ENCODE results near the gene KPNA4. TPM values are rescaled to one million over a fixed set of nuclear protein-coding genes. Genes with fewer than 3 reads are reported as not detected.

KPNA4 gene
- total and polyA plus RNA-seq, 2 donors (not counting 3 experiments of a cell fraction or from before 2014, with no cell fraction given): 12.2 to 70.1 TPM

GRCh38 chr3:160564949-160565441, 376 bp downstream of the KPNA4 start:
- TF ChIP-seq, protein P1, sequence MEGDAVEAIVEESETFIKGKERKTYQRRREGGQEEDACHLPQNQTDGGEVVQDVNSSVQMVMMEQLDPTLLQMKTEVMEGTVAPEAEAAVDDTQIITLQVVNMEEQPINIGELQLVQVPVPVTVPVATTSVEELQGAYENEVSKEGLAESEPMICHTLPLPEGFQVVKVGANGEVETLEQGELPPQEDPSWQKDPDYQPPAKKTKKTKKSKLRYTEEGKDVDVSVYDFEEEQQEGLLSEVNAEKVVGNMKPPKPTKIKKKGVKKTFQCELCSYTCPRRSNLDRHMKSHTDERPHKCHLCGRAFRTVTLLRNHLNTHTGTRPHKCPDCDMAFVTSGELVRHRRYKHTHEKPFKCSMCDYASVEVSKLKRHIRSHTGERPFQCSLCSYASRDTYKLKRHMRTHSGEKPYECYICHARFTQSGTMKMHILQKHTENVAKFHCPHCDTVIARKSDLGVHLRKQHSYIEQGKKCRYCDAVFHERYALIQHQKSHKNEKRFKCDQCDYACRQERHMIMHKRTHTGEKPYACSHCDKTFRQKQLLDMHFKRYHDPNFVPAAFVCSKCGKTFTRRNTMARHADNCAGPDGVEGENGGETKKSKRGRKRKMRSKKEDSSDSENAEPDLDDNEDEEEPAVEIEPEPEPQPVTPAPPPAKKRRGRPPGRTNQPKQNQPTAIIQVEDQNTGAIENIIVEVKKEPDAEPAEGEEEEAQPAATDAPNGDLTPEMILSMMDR (IDR thresholded peaks at IDR 0.05; ENCODE audit: extremely low read depth in 1 of 2, insufficient read depth in 1 of 2, low read depth in 1 of 2, low read length in 2 of 2): no peak
- TF ChIP-seq POLR2AphosphoS5 (IDR thresholded peaks at IDR 0.05; ENCODE audit: insufficient read depth, low read depth, low read length): no peak
- H3K79me2 ChIP-seq (ENCODE audit: control insufficient read depth, insufficient read depth, low read length): peaks cover 57% of the 10 kb centered on the region
- H3K9me1 ChIP-seq (replicated peaks; ENCODE audit: control insufficient read depth, extremely low read depth, insufficient read depth, low read length): peaks cover 3% of the 10 kb centered on the region
- H2AFZ ChIP-seq (ENCODE audit: low read depth, low read length): peak overlapping the region; percentile 23
- no peaks in the 10 kb centered on the region for H3K9me3 ChIP-seq (replicated peaks; ENCODE audit: control insufficient read depth, insufficient read depth, low read length)
- no TSS peak for BruUV-seq (replicated peaks)
- no peak overlapping the region for H3K4me2 ChIP-seq (ENCODE audit: insufficient read depth, low read length)
- H4K20me1 ChIP-seq (replicated peaks; ENCODE audit: control insufficient read depth, extremely low read depth, insufficient read depth, low read length): peaks cover 23% of the 10 kb centered on the region
- FAIRE-seq: no peak
- no peak for DNase-seq (ENCODE audit: low read depth, low spot score)
- ChIA-PET POLR2A (interaction anchor here (0.6 to 1.5 kb wide), 2 partner anchors 46 to 190 kb away, joined by 5 to 6 read pairs; no protein-coding TSS in a partner anchor), CTCF (no interaction called here)
- H3K4me3 ChIP-seq (replicated peaks in 1 of 3; ENCODE audit: insufficient read depth in 1 of 3, low read depth in 1 of 3, low read length in 3 of 3): peak overlapping the region; percentile 88 to 94 (median 90)
- no peaks in the 10 kb centered on the region for H3K27me3 ChIP-seq (ENCODE audit: control insufficient read depth in 2 of 2, insufficient read depth in 2 of 2, low read length in 2 of 2)
- intact Hi-C loops (cut with micrococcal nuclease): loop anchor here (1.0 to 10.0 kb wide), 9 partner anchors 77 to 852 kb away; partner anchors contain the start of genes IFT80, SMC4 and TRIM59
- dilution Hi-C loops (cut with MboI; ENCODE audit: extremely low pct_ligation_motif_present, low sequenced_read_pairs): no loop called here
- H3K9ac ChIP-seq (replicated peaks; ENCODE audit: extremely low read depth, insufficient read depth, low read length): peak overlapping the region; percentile 93
- H3K36me3 ChIP-seq (ENCODE audit: control insufficient read depth in 2 of 2, extremely low read depth in 1 of 2, insufficient read depth in 2 of 2, low read length in 2 of 2): peaks cover 0 to 1% of the 10 kb centered on the region in 2 experiments
- H3K4me1 ChIP-seq (ENCODE audit: control insufficient read depth, extremely low read depth, insufficient read depth, low read length): peaks cover 59% of the 10 kb centered on the region
- H3K27ac ChIP-seq (ENCODE audit: insufficient read depth, low read depth, low read length): peak overlapping the region; percentile 78

DNA sequence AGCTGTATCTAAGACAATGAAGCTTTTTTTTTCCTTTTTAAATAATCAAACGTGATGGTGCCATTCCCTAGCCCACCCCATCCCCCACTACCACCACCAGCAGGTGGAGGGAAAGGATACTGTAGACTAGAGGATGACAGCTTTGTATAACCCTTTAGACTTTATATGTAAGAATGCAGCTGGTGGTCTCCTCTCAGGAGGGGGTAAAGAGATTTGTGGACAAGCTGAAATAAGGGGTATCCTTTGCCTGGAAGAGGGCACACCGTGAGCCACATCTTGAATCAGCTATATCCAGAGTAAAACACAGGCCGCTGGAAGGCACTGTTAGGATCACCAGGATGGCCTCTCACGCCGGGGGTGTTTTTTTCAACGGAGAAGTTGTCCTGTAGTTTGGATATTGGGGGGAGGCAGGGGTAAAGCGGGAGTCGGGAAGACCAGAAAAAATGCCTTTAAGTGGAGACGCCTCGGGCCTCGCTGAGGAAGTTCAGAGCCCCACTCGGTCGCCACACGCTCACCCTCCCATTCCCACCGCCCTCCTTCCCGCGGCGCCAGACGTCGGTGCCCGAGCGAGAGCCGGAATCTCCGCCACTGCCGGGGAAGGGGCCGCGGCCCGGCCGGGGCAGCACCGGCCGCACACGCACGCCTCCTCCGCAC, 986 bp downstream of the KPNA4 start:
- DNase-seq (ENCODE audit: low read depth, low spot score): peak; percentile 37
- no peak overlapping the region for H2AFZ ChIP-seq (ENCODE audit: low read depth, low read length)
- H3K4me2 ChIP-seq (ENCODE audit: insufficient read depth, low read length): peak overlapping the region; percentile 98
- ChIA-PET POLR2A (no interaction called here), CTCF (interaction anchor here (0.6 to 1.0 kb wide), 2 partner anchors 86 to 123 kb away, joined by 3 read pairs; no protein-coding TSS in a partner anchor)
- intact Hi-C loops (cut with micrococcal nuclease): loop anchor here (10.0 kb wide), 2 partner anchors 690 to 800 kb away; no protein-coding TSS in a partner anchor
- BruUV-seq (replicated peaks): no TSS peak
- H3K27me3 ChIP-seq (ENCODE audit: control insufficient read depth in 2 of 2, insufficient read depth in 2 of 2, low read length in 2 of 2): no peaks in the 10 kb centered on the region
- H3K27ac ChIP-seq (ENCODE audit: insufficient read depth, low read depth, low read length): peak overlapping the region; percentile 78
- no peak for TF ChIP-seq EZH2 (IDR thresholded peaks at IDR 0.05; ENCODE audit: borderline replicate concordance, low read depth, low read length, severe bottlenecking)
- TF ChIP-seq, protein P2, sequence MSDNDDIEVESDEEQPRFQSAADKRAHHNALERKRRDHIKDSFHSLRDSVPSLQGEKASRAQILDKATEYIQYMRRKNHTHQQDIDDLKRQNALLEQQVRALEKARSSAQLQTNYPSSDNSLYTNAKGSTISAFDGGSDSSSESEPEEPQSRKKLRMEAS (IDR thresholded peaks at IDR 0.05; ENCODE audit: insufficient read depth, insufficient read length): no peak
- TF ChIP-seq, protein P1 (IDR thresholded peaks at IDR 0.05; ENCODE audit: extremely low read depth in 1 of 2, insufficient read depth in 1 of 2, low read depth in 1 of 2, low read length in 2 of 2): no peak
- no peak for TF ChIP-seq POLR2A (IDR thresholded peaks at IDR 0.05; ENCODE audit: low read depth, low read length)
- no peak for TF ChIP-seq FOS (IDR thresholded peaks at IDR 0.05; ENCODE audit: borderline replicate concordance, insufficient read depth, low read length)
- TF ChIP-seq JUN (IDR thresholded peaks at IDR 0.05; ENCODE audit: borderline replicate concordance, insufficient read depth, insufficient read length, low read depth): no peak
- TF ChIP-seq MYC (IDR thresholded peaks at IDR 0.05; ENCODE audit: low read depth, low read length): no peak
- TF ChIP-seq POLR2AphosphoS5 (IDR thresholded peaks at IDR 0.05; ENCODE audit: insufficient read depth, low read depth, low read length): no peak
- TF ChIP-seq GATA2 (IDR thresholded peaks at IDR 0.05; ENCODE audit: insufficient read depth, insufficient read length, low read depth, low read length): no peak
- H3K36me3 ChIP-seq (ENCODE audit: control insufficient read depth in 2 of 2, extremely low read depth in 1 of 2, insufficient read depth in 2 of 2, low read length in 2 of 2): peaks cover 0 to 1% of the 10 kb centered on the region in 2 experiments
- dilution Hi-C loops (cut with MboI; ENCODE audit: extremely low pct_ligation_motif_present, low sequenced_read_pairs): no loop called here
- H4K20me1 ChIP-seq (replicated peaks; ENCODE audit: control insufficient read depth, extremely low read depth, insufficient read depth, low read length): peaks cover 29% of the 10 kb centered on the region
- peaks cover 63% of the 10 kb centered on the region for H3K79me2 ChIP-seq (ENCODE audit: control insufficient read depth, insufficient read depth, low read length)
- no peaks in the 10 kb centered on the region for H3K9me3 ChIP-seq (replicated peaks; ENCODE audit: control insufficient read depth, insufficient read depth, low read length)
- no peak for FAIRE-seq
- peaks cover 3% of the 10 kb centered on the region for H3K9me1 ChIP-seq (replicated peaks; ENCODE audit: control insufficient read depth, extremely low read depth, insufficient read depth, low read length)
- H3K4me3 ChIP-seq (replicated peaks in 1 of 3; ENCODE audit: insufficient read depth in 1 of 3, low read depth in 1 of 3, low read length in 3 of 3): peak overlapping the region; percentile 90 to 94 (median 93)
- H3K9ac ChIP-seq (replicated peaks; ENCODE audit: extremely low read depth, insufficient read depth, low read length): peak overlapping the region; percentile 93
- peaks cover 53% of the 10 kb centered on the region for H3K4me1 ChIP-seq (ENCODE audit: control insufficient read depth, extremely low read depth, insufficient read depth, low read length)
